ENCODE data around the gene ADCY2. TPM values are rescaled to one million over a fixed set of nuclear protein-coding genes. Genes with fewer than 3 reads are reported as not detected.
A peak's percentile ranks its signal among the peaks of the same experiment; 100 is the strongest.

The ADCY2 gene
- total and polyA plus RNA-seq, 3 experiments from 2014 or later, result not detected

DNA sequence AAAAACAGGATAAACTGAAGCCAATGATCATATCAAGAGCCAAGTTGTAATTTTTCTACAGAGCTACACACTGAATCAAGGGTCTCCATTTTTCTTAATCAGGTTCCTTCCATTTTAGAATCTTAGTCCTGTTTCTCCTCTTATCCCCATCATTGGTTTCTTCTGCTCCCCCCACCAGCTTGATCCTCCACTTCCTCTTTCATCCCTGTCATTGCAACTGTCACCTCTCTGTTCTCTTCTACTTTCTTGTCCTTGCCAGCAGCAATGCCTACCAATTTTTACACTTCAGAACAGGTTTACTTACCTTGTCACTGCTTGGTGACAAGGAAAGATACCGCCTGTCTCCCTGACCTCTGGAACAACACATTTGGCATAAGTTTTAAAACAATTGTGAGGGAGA lies 357.7 kb downstream of the ADCY2 start:
- no peak overlapping the region for H3K4me3 Mint-ChIP-seq
- CTCF ChIA-PET, result no interaction called here
- POLR2A ChIA-PET, result no interaction called here
- no peak for DNase-seq
- peaks cover 13 to 32% of the 10 kb centered on the region in 2 donors for H3K27me3 Mint-ChIP-seq
- H3K9me3 Mint-ChIP-seq, result no peaks in the 10 kb centered on the region
- H3K36me3 Mint-ChIP-seq, result no peaks in the 10 kb centered on the region
- H3K9me3 ChIP-seq (ENCODE audit: low read length), result no peaks in the 10 kb centered on the region
- H3K27ac ChIP-seq (ENCODE audit: low read depth, low read length), result no peak overlapping the region
- no peaks in the 10 kb centered on the region for H3K27me3 ChIP-seq (ENCODE audit: insufficient read depth, low read length, poor library complexity, severe bottlenecking)
- no peaks in the 10 kb centered on the region for H3K36me3 ChIP-seq (ENCODE audit: insufficient read depth, low read length)
- no peak overlapping the region for H3K4me3 ChIP-seq (ENCODE audit: low read length)
- no peaks in the 10 kb centered on the region for H3K4me1 ChIP-seq (ENCODE audit: insufficient read depth, low read length)
- peak overlapping the region in 1 of 8 donors; percentile 1 for H3K27ac Mint-ChIP-seq
- no peaks in the 10 kb centered on the region for H3K4me1 Mint-ChIP-seq

GRCh38 chr5:7754490-7754889 lies 358.6 kb downstream of the ADCY2 start:
- H3K4me1 ChIP-seq (ENCODE audit: insufficient read depth, low read length), result no peaks in the 10 kb centered on the region
- H3K36me3 Mint-ChIP-seq, result no peaks in the 10 kb centered on the region
- POLR2A ChIA-PET, result no interaction called here
- H3K27ac Mint-ChIP-seq, result no peak overlapping the region
- CTCF ChIA-PET, result no interaction called here
- H3K4me3 ChIP-seq (ENCODE audit: low read length), result no peak overlapping the region
- peaks cover 13 to 33% of the 10 kb centered on the region in 2 donors for H3K27me3 Mint-ChIP-seq
- H3K27me3 ChIP-seq (ENCODE audit: insufficient read depth, low read length, poor library complexity, severe bottlenecking), result no peaks in the 10 kb centered on the region
- H3K9me3 ChIP-seq (ENCODE audit: low read length), result no peaks in the 10 kb centered on the region
- no peaks in the 10 kb centered on the region for H3K4me1 Mint-ChIP-seq
- H3K9me3 Mint-ChIP-seq, result no peaks in the 10 kb centered on the region
- H3K36me3 ChIP-seq (ENCODE audit: insufficient read depth, low read length), result no peaks in the 10 kb centered on the region
- H3K4me3 Mint-ChIP-seq, result no peak overlapping the region
- DNase-seq, result no peak
- H3K27ac ChIP-seq (ENCODE audit: low read depth, low read length), result no peak overlapping the region

GRCh38 chr5:7754997-7755596 lies 359.2 kb downstream of the ADCY2 start:
- no peak for DNase-seq
- Mint-ChIP-seq H3K9me3 (no peaks in the 10 kb centered on the region), H3K27ac (no peak overlapping the region), H3K27me3 (peaks cover 13 to 33% of the 10 kb centered on the region in 2 donors), H3K4me3 (no peak overlapping the region), H3K36me3 (no peaks in the 10 kb centered on the region), H3K4me1 (no peaks in the 10 kb centered on the region)
- Histone ChIP-seq H3K9me3 (ENCODE audit: low read length) (no peaks in the 10 kb centered on the region), H3K4me1 (ENCODE audit: insufficient read depth, low read length) (no peaks in the 10 kb centered on the region), H3K27me3 (ENCODE audit: insufficient read depth, low read length, poor library complexity, severe bottlenecking) (no peaks in the 10 kb centered on the region), H3K36me3 (ENCODE audit: insufficient read depth, low read length) (no peaks in the 10 kb centered on the region), H3K27ac (ENCODE audit: low read depth, low read length) (no peak overlapping the region), H3K4me3 (ENCODE audit: low read length) (no peak overlapping the region)
- ChIA-PET POLR2A (no interaction called here), CTCF (no interaction called here)

GRCh38 chr5:7755958-7756357 lies 360.0 kb downstream of the ADCY2 start:
- no peak overlapping the region for H3K27ac Mint-ChIP-seq

DNA sequence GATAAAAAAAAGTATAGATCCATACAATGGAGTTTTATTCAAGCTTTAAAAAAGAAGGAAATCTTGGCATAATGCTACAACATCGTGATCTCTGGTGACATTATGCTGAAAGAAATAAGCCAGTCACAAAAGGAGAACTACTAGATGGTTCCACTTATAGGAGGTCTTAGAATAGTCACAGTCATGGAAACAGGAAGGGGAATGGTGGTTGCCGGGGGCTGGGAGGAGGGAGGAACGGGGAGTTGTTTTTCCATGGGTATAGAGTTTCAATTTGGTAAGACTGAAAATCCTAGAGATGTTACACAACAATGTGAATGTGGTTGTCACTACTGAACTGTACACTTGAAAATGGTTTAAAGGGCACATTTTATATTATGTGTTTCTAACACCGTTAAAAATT lies 360.5 kb downstream of the ADCY2 start:
- Histone ChIP-seq H3K4me1 (ENCODE audit: insufficient read depth, low read length) (no peaks in the 10 kb centered on the region), H3K36me3 (ENCODE audit: insufficient read depth, low read length) (no peaks in the 10 kb centered on the region), H3K27me3 (ENCODE audit: insufficient read depth, low read length, poor library complexity, severe bottlenecking) (no peaks in the 10 kb centered on the region), H3K9me3 (ENCODE audit: low read length) (no peaks in the 10 kb centered on the region), H3K27ac (ENCODE audit: low read depth, low read length) (no peak overlapping the region), H3K4me3 (ENCODE audit: low read length) (no peak overlapping the region)
- ChIA-PET POLR2A (no interaction called here), CTCF (no interaction called here)
- Mint-ChIP-seq H3K4me1 (no peaks in the 10 kb centered on the region), H3K27ac (no peak overlapping the region), H3K4me3 (no peak overlapping the region), H3K9me3 (no peaks in the 10 kb centered on the region), H3K27me3 (peaks cover 11 to 33% of the 10 kb centered on the region in 2 donors), H3K36me3 (no peaks in the 10 kb centered on the region)
- DNase-seq, result no peak

More at GRCh38 chr5:7755958-7756357, 360.0 kb downstream of the ADCY2 start:
- no peaks in the 10 kb centered on the region for H3K36me3 ChIP-seq (ENCODE audit: insufficient read depth, low read length)
- no peaks in the 10 kb centered on the region for H3K9me3 ChIP-seq (ENCODE audit: low read length)
- peaks cover 12 to 33% of the 10 kb centered on the region in 2 donors for H3K27me3 Mint-ChIP-seq
- no peaks in the 10 kb centered on the region for H3K4me1 ChIP-seq (ENCODE audit: insufficient read depth, low read length)
- ChIA-PET POLR2A (no interaction called here), CTCF (no interaction called here)
- no peak overlapping the region for H3K27ac ChIP-seq (ENCODE audit: low read depth, low read length)
- no peaks in the 10 kb centered on the region for H3K27me3 ChIP-seq (ENCODE audit: insufficient read depth, low read length, poor library complexity, severe bottlenecking)
- no peaks in the 10 kb centered on the region for H3K9me3 Mint-ChIP-seq
- no peak overlapping the region for H3K4me3 Mint-ChIP-seq
- no peaks in the 10 kb centered on the region for H3K4me1 Mint-ChIP-seq
- no peaks in the 10 kb centered on the region for H3K36me3 Mint-ChIP-seq
- no peak overlapping the region for H3K4me3 ChIP-seq (ENCODE audit: low read length)
- no peak for DNase-seq

DNA sequence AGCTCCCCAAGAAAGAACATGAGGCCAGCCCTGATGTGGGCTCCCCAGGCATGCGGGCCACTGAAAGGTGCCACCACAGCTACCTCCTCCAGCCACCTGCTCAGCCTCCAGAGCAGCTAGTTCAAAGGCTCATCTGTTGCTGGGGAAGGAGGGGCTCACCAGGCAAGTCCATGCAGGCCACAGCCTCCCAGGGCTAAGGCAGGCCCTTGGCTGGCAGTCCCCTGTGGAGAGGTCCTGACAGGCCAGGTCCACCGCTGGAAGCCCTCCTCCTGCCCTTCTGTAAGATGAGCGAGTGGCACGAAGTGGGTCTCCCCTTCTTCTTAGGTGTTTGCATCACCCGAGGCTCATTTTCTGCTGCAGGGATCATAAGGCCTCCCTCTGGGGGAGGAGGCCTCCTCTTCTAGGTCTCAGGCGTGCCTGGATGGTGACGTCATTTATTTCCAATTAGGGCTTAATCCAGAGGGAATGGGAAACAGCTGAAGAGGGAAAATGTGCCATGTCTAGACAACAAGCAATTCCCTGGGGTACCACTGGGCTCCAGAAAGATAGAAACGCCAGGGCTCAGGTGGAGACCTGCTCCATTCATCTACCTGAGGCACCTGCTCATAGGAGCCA lies 363.4 kb downstream of the ADCY2 start:
- Mint-ChIP-seq H3K27ac (no peak overlapping the region), H3K36me3 (no peaks in the 10 kb centered on the region), H3K27me3 (peaks cover 7 to 24% of the 10 kb centered on the region in 2 donors), H3K9me3 (no peaks in the 10 kb centered on the region), H3K4me3 (no peak overlapping the region), H3K4me1 (no peaks in the 10 kb centered on the region)
- CTCF ChIA-PET, result no interaction called here
- H3K27me3 ChIP-seq (ENCODE audit: insufficient read depth, low read length, poor library complexity, severe bottlenecking), result no peaks in the 10 kb centered on the region
- no peak overlapping the region for H3K27ac ChIP-seq (ENCODE audit: low read depth, low read length)
- DNase-seq, result no peak
- POLR2A ChIA-PET, result no interaction called here
- no peak overlapping the region for H3K4me3 ChIP-seq (ENCODE audit: low read length)
- no peaks in the 10 kb centered on the region for H3K4me1 ChIP-seq (ENCODE audit: insufficient read depth, low read length)
- no peaks in the 10 kb centered on the region for H3K36me3 ChIP-seq (ENCODE audit: insufficient read depth, low read length)
- no peaks in the 10 kb centered on the region for H3K9me3 ChIP-seq (ENCODE audit: low read length)

DNA sequence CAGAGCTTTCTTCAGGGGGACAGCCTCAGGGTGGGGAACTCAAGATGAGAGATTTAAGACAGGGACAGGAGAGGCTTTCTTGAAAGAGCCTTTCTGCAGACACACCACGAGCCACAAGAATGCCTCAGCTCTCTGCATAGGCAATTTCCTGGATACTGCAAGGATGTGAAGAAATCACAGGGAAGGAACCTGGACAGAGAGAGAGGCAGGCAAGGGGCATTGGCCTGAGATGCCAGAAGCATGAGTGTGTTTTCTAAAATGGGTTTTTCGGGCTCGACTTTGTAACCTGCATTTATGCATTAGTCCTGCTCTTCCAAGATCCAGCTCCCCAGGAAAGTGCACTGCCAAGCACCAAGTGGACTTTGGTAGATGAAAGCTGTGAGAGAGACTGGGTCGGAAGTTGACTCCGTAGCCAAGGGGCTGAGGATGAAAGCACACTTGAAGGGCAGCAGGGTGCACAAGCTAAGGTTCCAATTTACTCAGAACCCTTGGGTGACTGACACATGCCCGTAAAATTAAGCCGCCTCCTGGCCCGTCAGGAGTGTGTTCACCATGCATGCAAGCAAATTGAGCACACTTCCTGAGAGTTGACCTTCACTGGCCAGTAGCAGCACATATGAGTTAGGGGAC lies 364.1 kb downstream of the ADCY2 start:
- H3K36me3 Mint-ChIP-seq, result no peaks in the 10 kb centered on the region
- Histone ChIP-seq H3K4me1 (ENCODE audit: insufficient read depth, low read length) (no peaks in the 10 kb centered on the region), H3K9me3 (ENCODE audit: low read length) (no peaks in the 10 kb centered on the region)

GRCh38 chr5:7762267-7762666 lies 366.3 kb downstream of the ADCY2 start:
- no peaks in the 10 kb centered on the region for H3K9me3 ChIP-seq (ENCODE audit: low read length)
- no peak overlapping the region for H3K4me3 ChIP-seq (ENCODE audit: low read length)
- ChIA-PET POLR2A (no interaction called here), CTCF (no interaction called here)
- Mint-ChIP-seq H3K4me3 (no peak overlapping the region), H3K27ac (no peak overlapping the region), H3K27me3 (peaks cover 9 to 27% of the 10 kb centered on the region in 2 donors), H3K36me3 (no peaks in the 10 kb centered on the region), H3K4me1 (no peaks in the 10 kb centered on the region), H3K9me3 (no peaks in the 10 kb centered on the region)
- no peak for DNase-seq
- H3K4me1 ChIP-seq (ENCODE audit: insufficient read depth, low read length), result no peaks in the 10 kb centered on the region
- H3K27ac ChIP-seq (ENCODE audit: low read depth, low read length), result no peak overlapping the region
- no peaks in the 10 kb centered on the region for H3K27me3 ChIP-seq (ENCODE audit: insufficient read depth, low read length, poor library complexity, severe bottlenecking)
- H3K36me3 ChIP-seq (ENCODE audit: insufficient read depth, low read length), result no peaks in the 10 kb centered on the region

More for the DNA sequence above, 364.1 kb downstream of the ADCY2 start:
- ChIA-PET CTCF (interaction anchor here (0.6 kb wide), 1 partner anchor 202 kb away, joined by 3 read pairs; no protein-coding TSS in a partner anchor), POLR2A (no interaction called here)
- no peak for DNase-seq
- H3K36me3 ChIP-seq (ENCODE audit: insufficient read depth, low read length), result no peaks in the 10 kb centered on the region
- H3K27me3 ChIP-seq (ENCODE audit: insufficient read depth, low read length, poor library complexity, severe bottlenecking), result no peaks in the 10 kb centered on the region
- Mint-ChIP-seq H3K4me1 (no peaks in the 10 kb centered on the region), H3K27ac (no peak overlapping the region), H3K9me3 (no peaks in the 10 kb centered on the region), H3K4me3 (no peak overlapping the region), H3K27me3 (peaks cover 8 to 23% of the 10 kb centered on the region in 2 donors)
- no peak overlapping the region for H3K4me3 ChIP-seq (ENCODE audit: low read length)
- no peak overlapping the region for H3K27ac ChIP-seq (ENCODE audit: low read depth, low read length)
